GM10248 (cell line): Measurements from ENCODE around the gene AQP1.

Source experiments
- CTCF ChIA-PET: fragments of 300-600 bp; sonication (Branson Sonifier 250); formaldehyde crosslinking; extraction: SDS; loops from one replicate; lab custom pipeline; 2021; ENCODE audit warnings: antibody characterized with exemption; lab: Yijun Ruan, JAX
- POLR2A ChIA-PET: fragments of 350-650 bp; sonication (Branson Sonifier 250); formaldehyde crosslinking; extraction: SDS; loops from one replicate; lab custom pipeline; 2020; ENCODE audit warnings: antibody characterized with exemption; lab: Yijun Ruan, JAX
- DNase-seq: peaks from one replicate; pipeline ENCODE4 v3.0.0; 2012; ENCODE audit errors: extremely low spot score
- TF ChIP-seq, protein P1 (sequence below): IDR thresholded peaks from 2 replicates; pipeline ENCODE4 v1.5.1; 2012; ENCODE audit warnings: mild to moderate bottlenecking, low read depth; ENCODE audit errors: extremely low read depth, missing control alignments, control extremely low read depth

Gene AQP1

GRCh38 chr7:30890226-30890625, 21.4 kb upstream of the AQP1 start:
- CTCF ChIA-PET, result no interaction called here
- POLR2A ChIA-PET, result no interaction called here

DNA sequence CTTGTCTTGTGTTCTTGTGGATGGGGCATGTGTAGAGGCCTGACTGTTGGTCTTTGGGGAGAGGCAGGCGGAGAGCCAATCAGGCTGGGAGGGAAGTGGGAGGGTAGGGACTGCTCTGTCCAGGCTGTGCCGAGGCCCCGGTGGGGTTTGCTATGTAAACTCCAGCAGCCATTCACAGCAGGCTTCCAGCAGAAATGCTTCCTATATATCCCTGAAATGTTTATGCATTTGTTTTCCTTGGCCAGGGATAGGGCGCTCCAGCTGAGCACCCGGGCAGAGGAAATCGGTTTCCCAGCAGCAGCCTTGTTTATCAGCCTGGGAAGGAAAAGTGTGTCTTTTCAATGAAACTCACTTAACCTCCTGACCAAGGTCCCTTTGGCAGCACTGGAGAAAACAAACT, 18.3 kb upstream of the AQP1 start:
- ChIA-PET POLR2A (no interaction called here), CTCF (no interaction called here)
- no peak for DNase-seq
- TF ChIP-seq, protein P1, sequence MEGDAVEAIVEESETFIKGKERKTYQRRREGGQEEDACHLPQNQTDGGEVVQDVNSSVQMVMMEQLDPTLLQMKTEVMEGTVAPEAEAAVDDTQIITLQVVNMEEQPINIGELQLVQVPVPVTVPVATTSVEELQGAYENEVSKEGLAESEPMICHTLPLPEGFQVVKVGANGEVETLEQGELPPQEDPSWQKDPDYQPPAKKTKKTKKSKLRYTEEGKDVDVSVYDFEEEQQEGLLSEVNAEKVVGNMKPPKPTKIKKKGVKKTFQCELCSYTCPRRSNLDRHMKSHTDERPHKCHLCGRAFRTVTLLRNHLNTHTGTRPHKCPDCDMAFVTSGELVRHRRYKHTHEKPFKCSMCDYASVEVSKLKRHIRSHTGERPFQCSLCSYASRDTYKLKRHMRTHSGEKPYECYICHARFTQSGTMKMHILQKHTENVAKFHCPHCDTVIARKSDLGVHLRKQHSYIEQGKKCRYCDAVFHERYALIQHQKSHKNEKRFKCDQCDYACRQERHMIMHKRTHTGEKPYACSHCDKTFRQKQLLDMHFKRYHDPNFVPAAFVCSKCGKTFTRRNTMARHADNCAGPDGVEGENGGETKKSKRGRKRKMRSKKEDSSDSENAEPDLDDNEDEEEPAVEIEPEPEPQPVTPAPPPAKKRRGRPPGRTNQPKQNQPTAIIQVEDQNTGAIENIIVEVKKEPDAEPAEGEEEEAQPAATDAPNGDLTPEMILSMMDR, result no peak

More at GRCh38 chr7:30890226-30890625, 21.4 kb upstream of the AQP1 start:
- no peak for DNase-seq
- TF ChIP-seq, protein P1, result no peak

GRCh38 chr7:30894009-30894408, 17.6 kb upstream of the AQP1 start:
- ChIA-PET POLR2A (no interaction called here), CTCF (interaction anchor here (0.6 kb wide), 1 partner anchor 90 kb away, joined by 3 read pairs; no protein-coding TSS in a partner anchor)
- DNase-seq, result no peak
- TF ChIP-seq, protein P1, result no peak

GRCh38 chr7:30894866-30895605, 16.6 kb upstream of the AQP1 start:
- CTCF ChIA-PET, result no interaction called here

DNA sequence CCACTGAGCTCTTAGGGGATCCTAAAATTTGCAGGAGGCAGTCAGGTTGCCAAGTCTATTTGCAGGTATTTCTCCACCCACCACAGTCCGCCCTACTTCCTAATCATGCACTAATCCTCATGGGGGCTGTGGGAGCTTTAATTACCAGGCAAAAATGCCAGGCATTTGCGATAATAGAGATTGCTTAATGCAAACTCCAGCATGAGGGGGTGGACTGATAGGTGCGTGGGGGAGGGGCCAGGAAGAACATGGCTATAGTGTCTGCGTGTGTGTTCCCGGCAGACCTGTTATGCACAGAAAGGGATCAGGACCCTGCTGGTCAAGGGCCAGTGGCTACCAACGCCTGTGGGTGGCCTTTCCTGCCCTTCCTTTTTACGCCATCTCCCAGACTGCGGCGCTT, 15.6 kb upstream of the AQP1 start:
- ChIA-PET POLR2A (no interaction called here), CTCF (no interaction called here)
- TF ChIP-seq, protein P1, result no peak
- DNase-seq, result no peak

More at GRCh38 chr7:30894866-30895605, 16.6 kb upstream of the AQP1 start:
- no peak for DNase-seq
- POLR2A ChIA-PET, result no interaction called here
- TF ChIP-seq, protein P1, result no peak

- CTCF ChIA-PET, result interaction anchor here (1.2 kb wide), 1 partner anchor 42 kb away, joined by 5 read pairs; no protein-coding TSS in a partner anchor
- POLR2A ChIA-PET, result no interaction called here
These were observed 14.6 kb upstream of the AQP1 start for GRCh38 chr7:30896783-30897637.

More at GRCh38 chr7:30896783-30897637, 14.6 kb upstream of the AQP1 start:
- no peak for DNase-seq
- TF ChIP-seq, protein P1, result no peak
